GM21423 (cell line): Measurements from ENCODE around the gene KIF3A.

Experiments used
- ATAC-seq: cut with Tn5 transposase; IDR thresholded peaks from one replicate; pipeline ENCODE4 v1.9.1; 2021; ENCODE audit warnings: mild to moderate bottlenecking, moderate library complexity; ENCODE audit not compliant: unreplicated experiment

Gene KIF3A

DNA sequence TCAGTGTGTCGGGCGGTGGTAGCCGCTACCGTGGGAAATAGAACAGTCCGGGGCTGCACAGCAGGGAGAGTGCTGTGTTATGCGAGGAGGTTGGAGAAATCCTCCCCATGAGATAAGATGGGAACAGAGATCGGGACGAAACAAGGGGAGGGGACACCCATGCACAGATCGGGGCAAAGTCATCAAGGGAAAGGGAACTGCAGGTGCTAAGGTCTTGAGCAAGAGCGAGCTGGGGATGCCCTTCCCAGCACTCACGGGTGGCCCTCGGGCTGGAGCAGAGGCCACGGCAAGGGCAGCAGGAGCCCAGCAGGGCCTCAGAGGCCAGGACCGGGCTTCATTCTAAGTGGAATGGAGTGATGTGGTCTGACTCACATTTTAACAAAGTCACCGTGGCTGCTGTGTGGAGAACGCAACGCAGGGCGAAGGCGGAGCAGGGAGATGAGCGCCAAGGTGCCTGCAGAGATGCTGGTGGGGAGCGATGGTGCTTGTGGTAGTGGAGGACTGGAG lies 71.7 kb downstream of the KIF3A start:
- ATAC-seq, result no peak

DNA sequence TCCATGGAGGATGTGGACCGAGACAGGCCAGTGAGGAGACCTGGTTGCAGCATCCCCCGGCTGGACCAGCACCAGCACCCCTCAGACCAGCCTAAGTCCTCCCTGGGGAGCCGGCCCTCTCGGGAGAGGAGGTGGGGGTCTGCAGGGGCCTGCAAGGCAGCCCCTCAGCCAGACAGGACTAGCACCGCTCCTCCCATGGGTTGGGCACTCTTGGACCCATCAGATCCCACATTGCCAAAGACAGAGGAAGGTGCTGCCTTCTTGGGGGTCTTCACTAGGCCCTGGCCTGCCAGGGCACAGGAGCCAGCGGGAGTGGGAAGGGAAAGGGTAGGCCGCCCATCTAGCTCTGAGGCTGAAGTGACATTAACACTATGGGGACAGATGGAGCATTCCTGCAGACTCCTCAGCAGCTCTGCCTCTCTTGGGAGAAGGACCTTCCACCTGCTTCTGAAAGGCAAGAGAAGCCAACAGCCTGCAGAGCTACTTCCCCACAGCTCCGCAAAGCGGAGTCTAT lies 72.6 kb downstream of the KIF3A start:
- ATAC-seq, result no peak

DNA sequence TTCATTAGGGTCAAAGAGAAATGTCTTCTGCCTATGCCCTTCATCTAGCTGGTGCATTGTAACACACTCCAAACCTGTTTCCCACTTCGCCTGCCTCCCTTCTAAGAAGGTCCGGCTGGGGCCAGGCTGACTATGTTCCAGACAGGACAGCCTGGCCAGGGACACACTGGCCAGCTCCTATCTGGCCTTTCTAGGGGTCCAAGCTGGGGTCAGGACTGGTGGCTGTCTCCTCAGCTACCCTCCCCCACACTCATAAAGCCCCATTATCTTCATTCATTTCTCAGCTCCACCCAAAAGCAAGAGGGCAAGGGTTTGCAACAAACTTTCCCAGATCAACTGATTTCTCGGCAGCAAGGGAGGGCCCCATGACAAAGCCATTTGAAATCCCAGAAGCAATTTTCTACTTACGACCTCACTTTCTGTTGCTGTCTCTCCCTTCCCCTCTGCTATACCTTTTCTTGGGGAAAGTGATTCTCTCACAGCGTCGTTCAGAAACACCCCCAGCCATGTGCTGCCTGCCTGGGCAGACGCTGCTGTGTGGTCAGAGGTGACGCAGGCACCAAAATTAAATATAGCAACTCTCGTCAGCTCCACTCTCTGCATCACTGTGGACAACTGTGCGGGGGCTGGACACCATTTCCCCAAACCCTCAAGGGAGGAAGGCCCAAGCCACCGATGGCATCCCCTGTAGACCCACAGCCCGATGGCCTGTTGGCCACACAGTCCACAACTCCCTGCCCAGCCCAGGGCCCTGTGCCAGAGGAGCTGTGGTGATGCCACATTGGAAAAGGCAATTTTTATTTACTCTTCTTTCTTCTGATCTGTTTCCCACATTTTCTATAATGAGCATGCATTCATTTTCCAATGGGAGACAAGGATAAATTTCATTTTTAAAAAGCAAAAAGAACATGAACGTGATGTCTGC lies 73.3 kb downstream of the KIF3A start:
- ATAC-seq, result peak; percentile 48

DNA sequence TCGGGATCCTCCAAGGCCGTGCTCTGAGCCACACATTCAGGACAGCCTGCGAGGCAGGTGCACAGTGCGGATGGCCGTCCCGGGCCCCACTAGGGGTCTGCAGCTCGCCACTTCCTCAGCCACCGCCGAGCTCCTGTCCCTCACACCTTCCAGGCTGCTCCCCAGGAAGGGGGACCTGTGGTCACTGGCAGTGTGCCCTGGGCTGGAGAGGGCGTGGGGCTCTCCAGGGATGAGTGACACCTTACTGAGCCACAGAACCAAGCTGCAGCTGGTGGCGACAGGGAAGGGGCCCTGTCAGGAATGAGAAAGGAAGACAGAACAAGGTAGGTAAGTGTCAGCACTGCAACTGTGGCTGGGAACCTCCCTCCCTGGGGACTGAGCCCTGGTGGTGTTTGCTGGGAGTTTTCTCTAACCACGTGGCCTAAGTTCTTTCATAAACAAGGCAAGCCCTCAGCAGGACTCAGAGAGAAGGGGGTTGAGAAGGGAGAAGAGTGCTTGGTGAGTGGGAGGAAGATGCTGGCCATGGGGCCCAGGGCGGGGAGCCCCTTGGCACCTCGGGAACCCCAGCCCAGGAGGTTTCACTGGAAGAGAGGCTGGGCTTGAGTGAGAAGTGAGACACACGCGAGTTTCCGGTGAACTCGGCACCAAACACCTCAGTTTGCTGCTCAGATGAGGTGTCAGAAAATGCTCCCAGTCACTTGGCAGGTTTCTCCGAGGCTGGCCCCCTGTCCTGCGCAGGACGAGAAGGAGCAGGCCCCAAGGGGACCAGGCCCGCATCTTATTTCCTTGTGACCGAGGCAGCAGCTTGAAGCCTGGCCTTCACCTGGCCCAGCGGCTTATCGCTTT lies 74.2 kb downstream of the KIF3A start:
- peak; percentile 54 for ATAC-seq

DNA sequence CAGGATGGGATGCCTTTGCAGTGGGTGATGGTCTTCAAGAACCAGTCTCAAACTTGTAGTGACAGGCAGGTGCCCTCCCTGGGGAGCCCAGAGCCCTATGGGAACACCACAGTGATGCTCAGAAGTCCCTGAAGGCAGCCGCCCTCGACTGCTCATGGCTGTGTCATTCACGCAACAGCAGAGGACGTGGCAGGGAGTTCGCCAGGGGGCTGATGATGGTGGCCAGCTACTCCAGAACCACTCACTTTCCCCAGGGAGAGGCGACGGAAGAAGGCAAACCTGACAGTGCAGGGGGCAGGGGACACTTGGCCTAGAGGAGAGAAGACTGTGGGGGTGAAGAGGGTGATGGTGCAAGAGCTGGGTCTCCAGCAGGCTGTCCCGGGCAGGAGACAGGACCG lies 75.3 kb downstream of the KIF3A start:
- no peak for ATAC-seq

DNA sequence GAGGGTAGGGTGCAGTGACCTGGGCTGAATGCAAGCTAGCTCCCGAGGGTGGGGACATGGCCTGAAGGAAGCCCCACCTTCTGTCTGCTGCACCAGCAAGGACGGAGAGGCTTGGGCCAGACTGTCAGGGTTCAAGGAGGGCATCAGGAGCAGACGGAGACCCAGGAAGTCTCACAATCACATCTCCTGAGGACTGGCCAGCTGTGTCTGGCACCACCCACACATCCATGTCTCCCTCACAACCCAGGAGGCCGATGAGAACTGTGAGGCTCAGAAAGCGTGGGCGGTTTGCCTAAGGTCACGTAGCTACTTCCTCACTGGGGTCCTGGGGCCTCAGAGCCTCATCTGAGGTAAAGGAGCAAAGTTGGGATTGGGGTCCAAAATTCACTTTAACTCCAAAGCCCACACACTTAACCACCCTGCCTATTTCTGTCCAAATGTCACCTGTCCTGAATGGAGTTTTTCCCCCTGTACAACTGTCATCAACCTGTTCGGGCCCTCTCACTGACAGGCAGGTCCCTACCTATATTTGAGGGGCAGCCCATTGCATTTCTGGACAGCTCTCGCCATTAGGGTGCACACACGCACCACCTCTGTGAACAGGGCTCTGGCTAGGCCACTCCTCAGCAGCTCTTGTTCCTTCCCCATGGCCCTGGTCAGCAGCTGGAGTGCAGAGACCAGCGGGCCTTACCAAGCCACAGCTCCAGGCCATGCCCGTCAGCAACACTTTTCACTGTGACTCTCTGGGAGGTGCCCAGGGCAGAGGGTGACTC lies 75.9 kb downstream of the KIF3A start:
- no peak for ATAC-seq

GRCh38 chr5:132659598-132660493 lies 77.5 kb downstream of the KIF3A start:
- ATAC-seq, result no peak

GRCh38 chr5:132658381-132659302 lies 78.7 kb downstream of the KIF3A start:
- ATAC-seq, result no peak

DNA sequence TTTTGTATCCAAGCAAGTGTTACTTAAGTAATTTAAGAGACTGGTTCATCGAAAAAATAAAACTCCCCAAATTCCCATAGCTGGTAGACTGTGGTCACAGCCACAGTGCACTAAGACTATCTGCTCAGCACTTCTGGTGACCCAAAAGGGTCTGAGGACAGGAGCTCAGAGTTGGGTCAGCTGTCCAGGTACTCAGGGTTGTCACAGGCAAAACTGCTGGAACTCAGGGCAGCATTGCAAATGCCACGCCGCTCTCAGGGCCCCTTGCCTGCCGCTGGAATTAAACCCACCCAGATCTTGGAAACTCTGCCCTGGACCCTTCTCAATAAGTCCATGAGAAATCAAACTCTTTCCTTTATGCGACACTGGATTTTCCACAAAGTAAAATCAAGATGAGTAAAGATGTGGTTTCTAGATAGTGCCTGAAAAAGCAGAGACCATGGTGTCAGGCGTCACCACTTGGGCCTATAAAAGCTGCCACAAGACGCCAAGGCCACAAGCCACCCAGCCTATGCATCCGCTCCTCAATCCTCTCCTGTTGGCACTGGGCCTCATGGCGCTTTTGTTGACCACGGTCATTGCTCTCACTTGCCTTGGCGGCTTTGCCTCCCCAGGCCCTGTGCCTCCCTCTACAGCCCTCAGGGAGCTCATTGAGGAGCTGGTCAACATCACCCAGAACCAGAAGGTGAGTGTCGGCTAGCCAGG lies 79.5 kb downstream of the KIF3A start, which contains the start of gene IL13:
Gene IL13, plus strand, starts transcription at position 498 of the 705 bp plus-strand sequence. Its CDS starts 14 bp downstream, at position 512.
- ATAC-seq, result no peak

- ATAC-seq, result no peak
Observed at GRCh38 chr5:132656774-132657355, 80.5 kb downstream of the KIF3A start.

- no peak for ATAC-seq
Observed at GRCh38 chr5:132655821-132656773, 81.2 kb downstream of the KIF3A start.

DNA sequence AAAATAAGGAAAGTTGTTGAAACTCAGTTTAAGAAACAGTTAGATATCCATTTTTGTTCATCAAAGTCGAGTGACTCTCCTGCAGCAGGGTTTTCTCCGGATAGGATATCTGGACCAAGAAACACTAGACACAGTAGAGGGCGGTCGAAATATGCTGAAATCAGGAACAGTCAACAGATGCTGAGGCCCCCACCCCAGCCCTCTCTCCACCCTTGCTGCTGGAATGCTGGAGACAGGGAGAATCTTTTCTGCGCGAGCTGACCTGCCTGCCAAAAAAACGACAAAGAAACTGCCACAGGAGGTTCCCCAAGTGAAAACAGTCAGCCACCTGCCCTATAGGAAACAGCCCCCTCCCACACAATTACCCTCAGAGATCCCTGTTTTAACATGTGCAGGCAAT lies 83.6 kb downstream of the KIF3A start:
- ATAC-seq, result no peak

DNA sequence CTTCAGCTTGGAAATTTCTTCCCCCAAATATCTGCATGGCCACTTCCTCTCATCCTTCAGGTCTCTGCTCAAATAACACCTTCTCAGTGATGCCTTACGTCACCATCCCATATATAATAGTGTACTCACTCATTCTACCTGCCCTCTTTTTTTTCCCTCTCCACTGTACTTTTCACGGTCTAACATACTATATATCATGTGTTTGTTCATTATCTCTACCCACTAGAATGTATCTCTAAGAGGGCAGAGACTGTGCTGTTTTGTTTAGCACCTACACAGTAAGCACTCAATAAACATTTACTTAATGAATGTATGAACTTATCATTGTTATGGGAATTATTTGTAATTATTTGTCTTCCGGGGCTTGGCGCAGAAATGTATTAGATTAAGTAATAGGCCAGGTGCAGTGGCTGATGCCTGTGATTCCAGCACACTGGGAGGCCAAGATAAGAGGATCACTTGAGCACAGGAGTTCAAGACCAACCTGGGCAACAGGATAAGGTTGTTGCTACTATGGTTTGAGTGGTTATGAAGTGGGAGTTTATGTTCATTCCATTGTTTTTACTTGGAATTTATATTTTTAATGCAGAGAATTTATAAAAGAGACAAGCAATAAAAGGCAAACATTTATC lies 85.4 kb downstream of the KIF3A start:
- ATAC-seq, result no peak

DNA sequence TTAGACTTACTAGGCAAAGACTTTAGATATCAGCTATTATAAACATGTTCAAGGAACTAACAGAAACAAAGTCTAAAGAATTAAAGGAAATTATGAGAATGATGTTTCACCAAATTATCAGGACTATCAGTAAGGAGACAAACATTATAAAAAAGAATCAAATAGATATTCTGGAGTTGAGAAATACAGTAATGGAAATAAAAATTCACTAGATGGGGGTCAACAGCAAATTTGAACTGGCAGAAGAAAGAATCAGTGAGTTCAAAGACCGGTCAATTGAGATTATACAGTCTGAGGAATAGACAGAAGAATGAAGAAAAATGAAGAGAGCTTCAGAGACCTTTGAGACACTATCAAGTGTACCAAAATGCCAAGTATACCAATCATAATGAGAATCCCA lies 89.0 kb downstream of the KIF3A start:
- ATAC-seq, result no peak

- no peak for ATAC-seq
Observed at GRCh38 chr5:132647473-132647872, 89.9 kb downstream of the KIF3A start.
